Fibroblast of lung (primary cell): ENCODE results near the gene SDC4. TPM values are rescaled to one million over a fixed set of nuclear protein-coding genes. Genes with fewer than 3 reads are reported as not detected.

Experiments used
- DNase-seq, 2 donors: peaks; one replicate each; pipeline versions ENCODE4 v3.0.0 to v3.0.0-alpha.2; 2010; ENCODE audit warnings: low read depth in 2 of 2
- H2AFZ ChIP-seq: 2 replicates; pipeline ENCODE4 v1.5.1; 2012; ENCODE audit warnings: low read length, control low read depth, inconsistent platforms
- H3K27ac ChIP-seq: 2 replicates; pipeline ENCODE4 v1.5.1; 2011; ENCODE audit warnings: low read length, control low read depth; ENCODE audit not compliant: insufficient read depth
- H3K27me3 ChIP-seq: 2 replicates; pipeline ENCODE4 v1.5.1; 2011; ENCODE audit warnings: mild to moderate bottlenecking, low read length; ENCODE audit not compliant: control insufficient read depth, insufficient read depth
- H3K36me3 ChIP-seq: 2 replicates; pipeline ENCODE4 v1.5.1; 2011; ENCODE audit warnings: low read length; ENCODE audit not compliant: control insufficient read depth, insufficient read depth
- H3K4me1 ChIP-seq: 2 replicates; pipeline ENCODE4 v1.5.1; 2011; ENCODE audit warnings: low read length; ENCODE audit not compliant: control insufficient read depth, insufficient read depth; ENCODE audit errors: extremely low read depth
- H3K4me2 ChIP-seq: 2 replicates; pipeline ENCODE4 v1.5.1; 2011; ENCODE audit warnings: low read length, control low read depth; ENCODE audit not compliant: insufficient read depth; ENCODE audit errors: extremely low read depth
- H3K4me3 ChIP-seq, 4 experiments: fragments of 200-600 bp in 1 of 4; sonication (generic) in 1 of 4; replicated peaks in 1 of 4; 2 replicates each; pipeline ENCODE4 v1.5.1; 2011 to 2016; ENCODE audit warnings: low read length in 4 of 4, low read depth in 3 of 4, mild to moderate bottlenecking in 3 of 4, control low read depth in 2 of 4, inconsistent platforms in 1 of 4, mixed read lengths in 1 of 4; ENCODE audit not compliant: insufficient read depth in 1 of 4; ENCODE audit errors: control extremely low read depth in 1 of 4
- H3K79me2 ChIP-seq: 2 replicates; pipeline ENCODE4 v1.5.1; 2012; ENCODE audit warnings: mild to moderate bottlenecking, low read length, inconsistent platforms; ENCODE audit not compliant: control insufficient read depth, insufficient read depth
- H3K9ac ChIP-seq: 2 replicates; pipeline ENCODE4 v1.5.1; 2011; ENCODE audit warnings: mild to moderate bottlenecking, low read length, control low read depth; ENCODE audit not compliant: insufficient read depth
- H3K9me3 ChIP-seq: 2 replicates; pipeline ENCODE4 v1.5.1; 2012; ENCODE audit warnings: low read depth, low read length; ENCODE audit not compliant: control insufficient read depth, insufficient read depth
- H4K20me1 ChIP-seq: 2 replicates; pipeline ENCODE4 v1.5.1; 2011; ENCODE audit warnings: low read length; ENCODE audit not compliant: control insufficient read depth, insufficient read depth; ENCODE audit errors: extremely low read depth
- CTCF ChIP-seq, 2 donors: IDR thresholded peaks in 1 of 2; conservative IDR thresholded peaks in 1 of 2; 1 replicate in 1 of 2; 2 replicates in 1 of 2; pipeline ENCODE4 v1.5.1; 2011 to 2012; ENCODE audit warnings: low read length in 2 of 2, control low read depth in 1 of 2, inconsistent platforms in 1 of 2, low read depth in 1 of 2, mild to moderate bottlenecking in 1 of 2
- EZH2 ChIP-seq: IDR thresholded peaks from 2 replicates; pipeline ENCODE4 v1.5.1; 2012; ENCODE audit warnings: low read length, control low read depth, mild to moderate bottlenecking; ENCODE audit errors: missing control alignments
- polyA plus RNA-seq, 2 donors: library from polyadenylated mRNA; depleted of rRNA in 1 of 2; stranded (reverse) in 1 of 2; unstranded in 1 of 2; fragments of >200 nt; gene quantifications; 2 replicates each; pipeline ENCODE4 v1.2.1, GENCODE V29; 2011 to 2012; ENCODE audit warnings: missing spikeins in 1 of 2
- total RNA-seq: library from RNA; depleted of rRNA; stranded (reverse); fragments of >200 nt; gene quantifications from 2 replicates; pipeline ENCODE4 v1.2.1, GENCODE V29; 2014

Gene SDC4
- total and polyA plus RNA-seq, 2 donors (not counting 1 experiment from before 2014, with no cell fraction given), result 175 to 312 TPM

DNA sequence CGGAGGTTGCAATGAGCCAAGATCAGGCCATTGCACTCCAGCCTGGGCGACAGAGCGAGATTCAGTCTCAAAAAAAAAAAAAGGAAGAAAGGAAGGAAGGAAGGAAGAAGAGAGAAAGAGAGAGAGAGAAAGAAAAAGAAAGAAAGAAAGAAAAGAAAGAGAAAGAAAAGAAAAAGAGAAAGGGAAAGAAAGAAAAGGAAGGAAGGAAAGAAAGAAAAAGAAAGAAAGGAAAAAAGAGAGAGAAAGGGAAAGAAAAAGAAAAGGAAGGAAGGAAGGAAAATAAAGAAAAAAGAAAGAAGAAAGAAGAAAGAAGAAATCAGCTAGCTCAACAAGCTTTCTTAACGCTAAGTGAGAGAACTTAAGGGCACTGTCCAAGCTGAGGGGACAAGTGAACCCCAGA lies 32.6 kb downstream of the SDC4 start:
- H3K79me2 ChIP-seq, result no peaks in the 10 kb centered on the region
- no peaks in the 10 kb centered on the region for H3K9me3 ChIP-seq
- H3K27ac ChIP-seq, result no peak overlapping the region
- no peak overlapping the region for H2AFZ ChIP-seq
- H3K36me3 ChIP-seq, result no peaks in the 10 kb centered on the region
- H3K4me1 ChIP-seq, result no peaks in the 10 kb centered on the region
- TF ChIP-seq EZH2 (no peak), CTCF (conservative IDR thresholded peaks at IDR 0.05 in 1 of 2, IDR thresholded peaks at IDR 0.05 in 1 of 2; ENCODE audit: low read depth in 1 of 2, low read length in 2 of 2) (no peak)
- H4K20me1 ChIP-seq, result no peaks in the 10 kb centered on the region
- DNase-seq, result no peak
- H3K27me3 ChIP-seq, result peaks cover 17% of the 10 kb centered on the region
- no peak overlapping the region for H3K4me2 ChIP-seq
- H3K9ac ChIP-seq, result no peak overlapping the region
- no peak overlapping the region for H3K4me3 ChIP-seq

DNA sequence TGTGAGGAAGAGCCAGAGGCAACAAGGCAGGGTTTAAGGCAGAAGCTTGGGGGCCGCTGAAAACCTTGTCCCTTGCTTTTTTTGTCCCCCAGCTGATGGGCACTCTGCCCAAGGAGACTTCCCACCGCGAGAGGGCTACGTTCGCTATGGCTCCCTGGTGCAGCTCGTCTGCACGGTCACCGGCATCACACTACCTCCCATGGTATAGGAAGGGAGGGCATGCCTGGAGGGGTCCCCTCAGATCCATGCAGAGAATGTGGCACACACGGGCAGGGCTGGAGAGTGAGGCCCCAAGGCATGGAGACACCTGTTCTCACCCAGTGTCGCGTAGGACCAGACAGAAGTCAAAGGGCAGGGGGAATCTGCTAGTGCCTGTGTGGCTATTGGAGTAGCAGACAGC lies 34.3 kb downstream of the SDC4 start:
- Histone ChIP-seq H3K27me3 (peaks cover 17% of the 10 kb centered on the region), H2AFZ (no peak overlapping the region), H4K20me1 (no peaks in the 10 kb centered on the region), H3K4me2 (no peak overlapping the region), H3K4me1 (no peaks in the 10 kb centered on the region), H3K79me2 (no peaks in the 10 kb centered on the region), H3K27ac (no peak overlapping the region), H3K9ac (no peak overlapping the region), H3K9me3 (no peaks in the 10 kb centered on the region), H3K4me3 (no peak overlapping the region), H3K36me3 (no peaks in the 10 kb centered on the region)
- DNase-seq, result no peak
- TF ChIP-seq EZH2 (no peak), CTCF (conservative IDR thresholded peaks at IDR 0.05 in 1 of 2, IDR thresholded peaks at IDR 0.05 in 1 of 2; ENCODE audit: low read depth in 1 of 2, low read length in 2 of 2) (no peak)

DNA sequence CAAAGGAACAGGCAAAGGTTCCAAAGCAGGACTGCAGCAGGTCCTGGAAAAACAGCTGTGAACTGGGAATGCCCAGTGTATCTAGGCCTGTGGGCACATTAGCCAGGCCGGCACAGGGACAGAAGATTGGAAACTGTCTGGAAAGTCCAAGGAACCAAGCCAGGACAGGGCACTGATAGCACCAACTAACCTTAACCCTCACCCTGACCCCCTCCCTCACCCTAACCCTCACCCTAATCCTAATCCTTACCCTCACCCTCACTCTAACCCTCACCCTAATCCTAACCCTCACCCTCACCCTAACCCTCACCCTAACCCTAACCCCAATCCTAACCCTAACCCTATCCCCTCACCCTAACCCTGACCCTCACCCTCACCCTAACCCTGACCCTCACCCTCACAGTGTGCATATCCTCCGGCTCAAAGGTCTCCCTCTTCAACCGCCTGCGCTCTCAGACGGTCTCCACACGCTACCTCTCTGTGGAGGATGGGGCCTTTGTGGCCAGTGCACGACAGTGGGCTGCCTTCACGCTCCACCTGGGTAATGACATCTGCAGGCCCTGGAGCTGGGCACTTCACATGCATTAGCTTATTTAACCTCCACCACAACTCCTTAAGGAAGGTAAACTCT lies 35.0 kb downstream of the SDC4 start:
- no peaks in the 10 kb centered on the region for H3K4me1 ChIP-seq
- TF ChIP-seq CTCF (conservative IDR thresholded peaks at IDR 0.05 in 1 of 2, IDR thresholded peaks at IDR 0.05 in 1 of 2; ENCODE audit: low read depth in 1 of 2, low read length in 2 of 2) (no peak), EZH2 (no peak)
- H3K9ac ChIP-seq, result no peak overlapping the region
- H3K36me3 ChIP-seq, result no peaks in the 10 kb centered on the region
- H3K4me3 ChIP-seq, result no peak overlapping the region
- H2AFZ ChIP-seq, result no peak overlapping the region
- H3K79me2 ChIP-seq, result no peaks in the 10 kb centered on the region
- H3K27me3 ChIP-seq, result peaks cover 17% of the 10 kb centered on the region
- H4K20me1 ChIP-seq, result no peaks in the 10 kb centered on the region
- H3K4me2 ChIP-seq, result no peak overlapping the region
- H3K9me3 ChIP-seq, result no peaks in the 10 kb centered on the region
- DNase-seq, result no peak
- no peak overlapping the region for H3K27ac ChIP-seq
